C1 segment of cervical spinal cord (tissue), 14 donors: Measurements from ENCODE around the gene SPDYE16.
"Not testable (repeated sequence)": the region's sequence is repeated elsewhere in the genome, so short reads cannot be mapped to it uniquely, and the experiment has no call there.

Experiments
- DNase-seq, 14 donors: peaks; one replicate each; lab custom pipeline; 2025; lab: John Stamatoyannopoulos, UW

The SPDYE16 gene, protein sequence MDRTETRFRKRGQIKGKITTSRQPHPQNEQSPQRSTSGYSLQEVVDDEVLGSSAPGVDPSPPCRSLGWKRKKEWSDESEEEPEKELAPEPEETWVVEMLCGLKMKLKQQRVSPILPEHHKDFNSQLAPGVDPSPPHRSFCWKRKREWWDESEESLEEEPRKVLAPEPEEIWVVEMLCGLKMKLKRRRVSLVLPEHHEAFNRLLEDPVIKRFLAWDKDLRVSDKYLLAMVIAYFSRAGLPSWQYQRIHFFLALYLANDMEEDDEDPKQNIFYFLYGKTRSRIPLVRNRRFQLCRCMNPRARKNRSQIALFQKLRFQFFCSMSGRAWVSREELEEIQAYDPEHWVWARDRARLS

DNA sequence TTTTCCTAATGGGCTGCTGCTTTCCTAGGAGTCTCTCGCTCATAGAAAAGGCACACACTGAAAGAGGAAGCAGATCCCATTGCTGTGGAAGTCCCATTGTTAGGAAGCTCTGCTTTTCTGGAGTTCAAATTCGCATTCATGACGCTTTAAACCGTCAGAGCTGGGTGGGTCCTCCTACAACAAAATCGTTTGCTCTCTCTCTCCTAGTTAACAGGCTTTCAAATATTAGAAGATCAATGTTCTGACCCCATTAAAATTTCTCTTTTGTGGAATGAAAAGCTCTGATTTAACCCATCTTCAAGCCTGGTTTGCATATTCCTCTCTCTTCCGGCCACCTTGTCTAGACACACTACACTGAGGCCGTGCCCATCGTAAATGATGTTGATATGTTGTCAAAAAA lies at the start of gene SPDYE16:
TSS of gene SPDYE16 (minus strand) at position 101 of the 400 bp plus-strand sequence. CDS start 1,838 bp downstream, outside the sequence.
- DNase-seq = not testable (repeated sequence)

DNA sequence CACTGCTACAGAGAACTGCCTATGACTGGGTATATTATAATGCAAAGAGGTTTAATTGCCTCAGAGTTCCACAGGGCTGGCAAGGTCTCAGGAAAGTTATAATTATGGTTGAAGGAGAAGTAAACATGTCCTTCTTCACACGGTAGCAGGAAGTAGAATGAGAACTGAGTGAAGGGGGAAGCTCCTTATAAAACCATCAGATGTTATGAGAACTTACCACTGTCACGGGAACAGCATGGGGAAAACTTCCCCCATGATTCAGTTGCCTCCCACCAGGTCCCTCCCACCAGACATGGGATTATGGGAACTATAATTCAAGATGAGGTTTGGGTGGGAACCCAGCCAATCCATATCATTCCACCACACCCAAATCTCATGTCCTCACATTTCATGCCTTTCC lies 49.6 kb upstream of the SPDYE16 start:
- DNase-seq = not testable (repeated sequence)

DNA sequence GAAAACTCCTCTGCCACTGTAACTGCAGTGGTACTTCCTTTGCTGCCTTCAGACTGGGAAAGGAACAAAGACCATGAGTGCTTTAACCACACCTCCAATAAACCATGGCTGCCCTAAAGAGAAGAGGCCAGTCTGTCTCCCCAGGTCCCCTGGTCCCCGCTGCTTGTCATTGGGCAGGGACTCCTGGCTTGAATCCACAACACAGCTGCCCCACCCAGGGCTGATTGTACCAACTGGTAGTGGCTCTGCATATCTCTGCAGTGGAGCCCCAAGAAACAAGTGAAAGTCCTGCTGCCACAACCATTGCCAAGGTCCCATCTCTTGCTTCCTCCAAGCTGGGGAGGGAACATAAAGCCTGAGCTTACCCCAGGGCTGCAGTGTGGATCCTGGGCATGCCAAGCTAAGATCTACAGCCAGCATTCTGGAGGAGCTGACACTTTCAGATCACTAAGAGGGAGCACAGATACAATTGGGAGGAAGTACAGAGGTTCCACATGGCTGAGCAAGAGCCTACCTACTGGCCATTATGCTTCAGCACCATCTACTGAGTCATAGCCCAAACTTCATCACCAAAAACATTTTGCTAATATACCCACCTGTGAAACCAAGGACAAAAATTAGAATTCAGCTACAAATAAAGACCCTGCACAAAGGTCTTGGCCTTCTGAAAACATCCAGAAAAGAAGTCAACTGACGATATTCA lies 48.7 kb upstream of the SPDYE16 start:
- not testable (repeated sequence) for DNase-seq

DNA sequence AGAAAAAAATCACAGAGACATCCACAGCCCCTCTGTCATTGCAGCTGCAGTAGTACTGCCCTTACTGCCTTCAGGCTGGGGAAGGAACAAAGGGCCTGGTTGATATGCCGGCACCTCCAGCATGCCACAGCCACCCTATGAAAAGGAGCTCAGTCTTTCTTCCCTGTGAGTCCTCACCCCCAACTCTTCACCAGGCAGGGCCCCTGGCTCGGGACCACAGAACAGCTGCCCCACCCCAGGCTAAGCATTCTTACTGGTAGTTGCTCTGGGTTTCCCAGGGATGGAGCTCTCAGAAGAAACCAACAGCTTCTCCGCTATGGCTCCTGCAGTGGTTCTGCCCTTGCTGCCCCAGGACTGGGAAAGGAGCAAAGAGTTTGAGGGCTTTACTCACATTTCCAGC lies 47.9 kb upstream of the SPDYE16 start:
- DNase-seq = not testable (repeated sequence)

DNA sequence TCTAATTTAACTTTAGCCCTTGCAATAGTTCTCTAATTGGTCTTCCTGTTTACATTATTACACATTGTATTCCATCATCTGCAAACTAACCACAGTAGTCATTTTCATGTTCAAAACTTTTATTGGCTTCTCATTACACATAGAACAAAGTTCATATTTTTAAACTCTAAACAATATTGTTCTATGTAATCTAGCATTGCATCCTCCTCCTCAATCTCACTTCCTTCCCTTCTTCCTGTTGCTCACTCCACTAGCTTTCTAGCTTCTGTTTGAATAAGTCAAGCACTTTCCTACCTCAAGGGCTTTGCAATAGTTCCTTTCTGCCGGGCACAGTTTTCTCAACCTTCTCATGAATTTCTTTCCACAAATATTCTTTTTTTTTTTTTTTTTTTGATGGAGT lies 45.5 kb upstream of the SPDYE16 start:
- DNase-seq = not testable (repeated sequence)

DNA sequence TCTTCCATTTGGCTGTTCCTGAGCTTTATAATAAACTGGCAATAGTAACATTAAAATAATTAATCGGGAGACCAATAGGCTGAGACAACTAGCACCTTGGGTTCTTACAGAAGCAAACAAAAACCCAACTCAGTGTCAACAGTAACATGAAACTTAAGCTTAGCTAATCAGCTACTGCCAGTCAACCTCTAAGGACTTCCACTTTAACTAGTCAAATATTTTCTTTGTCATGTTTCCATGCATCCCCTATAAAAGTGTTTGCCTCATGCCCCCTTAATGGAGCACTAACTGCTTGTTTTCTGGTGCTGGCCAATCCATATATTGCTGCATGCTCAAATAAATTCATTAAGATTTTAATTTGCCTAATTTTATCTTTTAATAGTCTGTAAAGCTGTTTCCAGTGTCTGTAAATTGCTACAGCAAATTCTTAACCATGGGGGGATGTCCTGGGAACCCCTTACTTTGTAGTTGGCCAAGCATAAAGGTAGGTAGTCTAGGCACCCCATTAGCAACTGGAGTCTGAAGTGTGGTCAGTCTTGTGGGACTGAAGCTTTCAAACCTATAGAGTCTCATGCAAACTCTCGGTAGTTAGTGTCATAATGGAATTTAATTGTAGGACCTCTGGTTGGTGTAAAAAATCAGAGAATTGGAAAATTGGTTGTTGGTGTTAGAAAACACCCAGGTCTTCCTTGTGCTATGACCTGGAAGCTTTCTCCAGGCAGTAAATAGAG lies 43.7 kb upstream of the SPDYE16 start:
- DNase-seq = not testable (repeated sequence)

DNA sequence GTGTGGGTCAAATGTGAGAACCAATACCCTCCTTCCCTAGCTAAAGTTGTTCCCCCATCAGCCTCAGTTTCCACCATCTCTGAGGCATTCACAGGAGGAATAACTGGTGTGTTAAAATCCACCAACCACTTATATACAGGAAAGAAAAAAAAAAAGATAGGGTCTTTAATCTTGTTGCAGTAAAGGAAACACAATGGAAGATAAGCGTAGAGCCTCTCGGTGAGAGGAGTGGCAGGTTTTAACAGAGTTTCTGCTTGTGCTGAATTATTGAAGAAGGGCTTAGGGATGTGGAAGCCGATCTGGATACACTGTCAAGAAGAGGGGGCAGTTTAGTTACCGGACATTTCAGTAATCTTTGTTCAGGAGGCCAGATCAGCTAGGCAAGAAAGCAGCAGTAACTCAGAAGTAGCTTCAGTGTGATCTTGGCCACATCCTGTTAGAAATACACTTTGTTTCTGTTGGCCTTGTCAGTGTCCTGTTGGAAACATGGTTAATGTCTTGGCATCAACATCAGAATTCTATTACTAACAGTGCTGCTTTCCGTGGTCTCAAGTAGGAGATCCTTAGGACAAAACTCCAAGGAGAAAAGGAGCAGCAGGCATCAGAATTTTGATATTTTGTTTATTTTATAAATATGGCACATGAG lies 40.7 kb upstream of the SPDYE16 start:
- not testable (repeated sequence) for DNase-seq

DNA sequence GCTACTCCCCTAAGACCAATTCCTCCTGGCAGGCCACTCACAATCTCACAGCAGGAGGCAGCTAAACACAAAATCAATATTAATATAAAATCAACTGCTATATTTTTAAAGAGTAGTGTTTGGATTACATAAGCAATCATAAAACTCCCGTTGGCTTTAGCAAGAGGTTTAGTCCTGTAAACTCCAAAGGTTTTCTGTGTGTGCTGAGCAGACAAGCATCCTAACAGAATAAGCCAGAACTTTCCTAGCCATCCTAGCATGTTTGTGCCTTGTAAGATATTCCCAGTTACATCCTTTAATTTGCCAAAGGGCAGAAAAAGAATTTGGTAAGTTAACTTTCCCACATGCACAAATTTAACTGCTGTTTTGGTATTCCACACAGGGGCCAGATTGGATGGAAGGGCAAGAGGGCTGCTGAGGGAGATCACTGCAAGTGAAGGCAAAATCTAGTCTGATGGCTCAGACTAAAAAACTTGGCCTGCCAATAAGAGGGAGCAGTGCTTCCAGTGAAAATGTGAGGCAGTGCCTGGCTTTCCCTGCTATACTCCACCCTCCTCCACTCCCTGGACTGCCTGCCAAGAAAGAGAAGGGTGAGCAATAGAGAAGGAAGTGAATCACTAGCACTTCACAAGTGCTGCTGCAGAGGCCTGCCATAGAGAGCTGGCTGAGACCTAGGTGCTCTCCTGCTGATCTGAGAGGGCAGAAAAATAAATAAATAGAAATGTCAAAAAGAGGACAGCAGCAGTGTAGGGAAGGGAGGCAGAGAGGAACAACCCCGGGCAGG lies 39.9 kb upstream of the SPDYE16 start:
- DNase-seq = peak in 6 of 14 donors; percentile 11 to 58 (median 28)

DNA sequence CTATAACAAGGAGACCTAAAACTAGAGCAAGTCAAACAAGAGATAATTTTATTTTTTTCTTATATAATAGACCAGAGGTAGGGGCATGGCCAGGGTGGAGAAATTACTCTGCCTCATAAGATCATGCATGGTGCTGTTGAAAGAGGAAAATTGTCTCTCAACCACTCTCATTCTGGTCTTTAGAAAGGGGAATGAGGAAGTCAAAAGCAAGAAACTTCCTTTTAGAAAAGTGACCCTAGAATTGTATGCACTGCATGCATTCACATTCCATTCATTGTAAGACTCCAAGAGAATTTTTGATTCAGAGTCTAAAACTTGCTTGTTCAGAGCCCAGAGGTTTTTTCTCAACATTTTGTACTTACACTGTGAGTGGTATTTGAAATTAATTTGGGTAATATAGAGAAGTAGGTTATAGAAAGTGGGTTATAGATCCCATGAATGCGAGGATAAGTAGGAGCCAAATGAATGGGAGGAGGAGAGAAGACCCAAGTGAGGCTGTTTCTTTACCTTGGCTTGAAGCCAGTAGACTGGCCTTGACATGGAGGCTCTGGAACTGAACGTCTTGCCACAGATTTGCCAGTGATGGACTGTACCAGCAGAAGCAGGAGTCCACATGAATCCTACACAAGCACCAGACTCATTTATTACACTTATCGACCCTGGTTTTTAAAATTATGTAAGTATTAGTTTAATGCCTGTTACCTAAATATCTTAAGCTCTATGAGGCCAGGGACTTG lies 33.0 kb upstream of the SPDYE16 start:
- DNase-seq = not testable (repeated sequence)

DNA sequence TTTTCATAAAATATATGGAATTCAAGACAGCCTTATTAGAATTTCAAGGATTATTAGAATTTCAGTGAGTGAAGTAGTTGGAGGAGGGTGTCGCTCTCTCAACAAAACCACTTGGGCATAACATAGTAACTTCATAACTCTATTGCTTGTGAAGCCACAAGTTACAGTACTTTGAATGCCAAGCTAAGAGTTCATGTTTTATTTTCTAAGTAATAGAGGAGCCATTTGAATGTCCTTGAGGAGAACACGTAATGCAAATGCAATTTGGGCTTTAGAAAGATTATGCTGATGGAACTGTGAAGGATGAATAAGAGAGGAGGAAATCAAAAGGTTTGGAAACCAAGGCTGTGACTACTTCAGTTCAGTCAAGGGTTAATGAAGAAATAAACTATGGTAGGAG lies 32.3 kb upstream of the SPDYE16 start:
- not testable (repeated sequence) for DNase-seq

DNA sequence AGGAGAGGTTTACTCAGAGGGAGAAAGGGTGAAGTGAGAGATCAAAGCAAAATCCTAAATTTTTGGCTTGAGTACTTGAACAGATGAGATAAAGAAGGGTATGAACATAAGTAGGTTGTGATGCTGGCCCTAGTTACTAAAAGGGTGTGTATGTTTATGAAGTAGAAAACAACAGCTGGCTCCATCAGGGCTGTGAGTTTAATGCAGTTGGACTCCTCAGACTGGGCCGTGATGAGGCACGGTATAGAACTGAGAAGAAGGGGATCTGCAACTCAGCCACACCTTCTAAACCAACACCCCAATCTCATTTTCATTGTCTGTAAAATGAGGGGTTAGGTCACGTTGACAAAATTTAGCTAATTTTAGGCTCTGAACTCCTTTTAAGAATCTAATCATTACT lies 29.2 kb upstream of the SPDYE16 start:
- not testable (repeated sequence) for DNase-seq

DNA sequence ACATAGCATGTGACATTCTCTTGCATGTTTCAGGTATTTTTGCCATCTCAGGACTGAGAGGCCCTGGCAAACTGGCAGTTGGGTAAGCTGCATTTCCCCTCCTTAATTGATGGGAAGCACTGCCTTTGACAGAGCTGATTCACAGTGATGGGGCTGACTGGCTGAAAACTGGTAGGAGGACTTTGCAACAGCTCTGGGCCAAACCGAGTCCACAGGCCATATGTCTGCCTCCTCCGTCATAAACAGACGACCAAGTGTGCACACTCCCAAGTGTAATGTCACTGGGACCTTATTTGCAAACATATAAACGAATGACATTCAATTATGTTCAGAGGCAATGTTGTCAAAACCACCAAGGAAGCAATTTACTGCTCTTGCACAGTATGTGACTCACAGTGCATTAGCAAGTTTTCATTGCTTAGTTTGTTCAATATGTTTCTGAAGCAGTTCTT lies 27.3 kb upstream of the SPDYE16 start:
- not testable (repeated sequence) for DNase-seq

DNA sequence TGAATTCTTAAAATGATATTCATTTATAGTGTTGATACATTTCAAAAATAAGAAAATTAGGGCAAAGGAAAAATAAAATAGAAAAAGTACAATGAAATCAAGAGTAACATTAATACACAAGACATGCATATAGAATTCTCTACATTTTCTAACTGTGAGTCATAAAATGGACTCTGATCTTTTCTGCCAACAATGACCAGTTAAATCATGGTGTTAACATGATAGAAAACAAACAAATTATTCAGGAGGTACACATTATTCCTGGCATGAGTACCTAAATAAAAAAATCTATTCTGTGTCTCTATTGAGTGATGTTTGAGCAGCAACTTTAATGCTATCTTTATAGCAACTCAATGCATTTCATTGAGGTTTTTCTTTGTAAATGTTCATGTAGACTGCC lies 25.6 kb upstream of the SPDYE16 start:
- DNase-seq = not testable (repeated sequence)

DNA sequence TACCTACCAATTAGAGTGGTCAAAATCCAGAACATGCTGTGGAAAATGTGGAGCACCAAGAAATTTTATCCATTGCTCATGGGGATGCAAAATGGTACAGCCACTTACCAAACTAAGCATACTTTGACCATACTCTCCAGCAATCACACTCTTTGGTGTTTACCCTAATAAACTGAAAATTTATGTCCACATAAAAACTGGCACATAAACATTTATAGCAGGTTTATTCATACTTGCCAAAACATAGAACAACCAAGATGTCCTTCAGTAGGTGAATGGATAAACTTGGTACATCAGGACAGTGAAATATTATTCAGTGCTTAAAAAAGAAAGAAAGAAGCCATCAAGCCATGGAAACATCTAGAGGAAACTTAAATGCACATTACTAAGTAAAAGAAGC lies 24.7 kb upstream of the SPDYE16 start:
- DNase-seq = not testable (repeated sequence)

DNA sequence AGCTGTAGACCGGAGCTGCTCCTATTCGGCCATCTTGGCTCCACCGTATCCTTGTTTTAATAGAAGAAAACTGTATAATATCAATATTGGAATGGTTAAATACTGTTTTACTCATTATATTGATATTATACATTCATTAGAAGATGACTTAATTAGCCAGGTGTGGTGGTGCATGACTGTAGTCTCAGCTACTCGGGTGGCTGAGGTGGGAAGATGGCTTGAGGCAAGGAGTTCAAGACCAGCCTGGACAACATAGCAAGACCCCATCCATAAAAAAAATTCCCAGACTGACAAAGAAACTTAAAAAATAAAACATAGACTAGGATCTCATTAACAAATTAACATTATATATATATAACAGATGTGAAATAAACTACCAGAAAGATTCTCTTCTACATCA lies 24.2 kb upstream of the SPDYE16 start:
- not testable (repeated sequence) for DNase-seq

DNA sequence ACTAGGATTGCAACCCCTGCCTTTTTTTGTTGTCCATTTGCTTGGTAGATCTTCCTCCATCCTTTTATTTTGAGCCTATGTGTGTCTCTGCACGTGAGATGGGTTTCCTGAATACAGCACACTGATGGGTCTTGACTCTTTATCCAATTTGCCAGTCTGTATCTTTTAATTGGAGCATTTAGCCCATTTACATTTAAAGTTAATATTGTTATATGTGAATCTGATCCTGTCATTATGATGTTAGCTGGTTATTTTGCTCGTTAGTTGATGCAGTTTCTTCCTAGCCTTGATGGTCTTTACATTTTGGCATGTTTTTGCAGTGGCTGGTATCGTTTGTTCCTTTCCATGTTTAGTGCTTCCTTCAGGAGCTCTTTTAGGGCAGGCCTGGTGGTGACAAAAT lies 21.9 kb upstream of the SPDYE16 start:
- not testable (repeated sequence) for DNase-seq

DNA sequence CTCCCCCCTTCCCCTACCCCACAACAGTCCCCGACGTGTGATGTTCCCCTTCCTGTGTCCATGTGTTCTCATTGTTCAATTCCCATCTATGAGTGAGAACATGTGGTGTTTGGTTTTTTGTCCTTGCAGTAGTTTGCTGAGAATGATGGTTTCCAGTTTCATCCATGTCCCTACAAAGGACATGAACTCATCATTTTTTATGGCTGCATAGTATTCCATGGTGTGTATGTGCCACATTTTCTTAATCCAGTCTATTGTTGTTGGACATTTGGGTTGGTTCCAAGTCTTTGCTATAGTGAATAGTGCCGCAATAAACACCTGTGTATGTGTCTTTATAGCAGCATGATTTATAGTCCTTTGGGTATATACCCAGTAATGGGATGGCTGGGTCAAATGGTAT lies 18.2 kb upstream of the SPDYE16 start:
- not testable (repeated sequence) for DNase-seq

DNA sequence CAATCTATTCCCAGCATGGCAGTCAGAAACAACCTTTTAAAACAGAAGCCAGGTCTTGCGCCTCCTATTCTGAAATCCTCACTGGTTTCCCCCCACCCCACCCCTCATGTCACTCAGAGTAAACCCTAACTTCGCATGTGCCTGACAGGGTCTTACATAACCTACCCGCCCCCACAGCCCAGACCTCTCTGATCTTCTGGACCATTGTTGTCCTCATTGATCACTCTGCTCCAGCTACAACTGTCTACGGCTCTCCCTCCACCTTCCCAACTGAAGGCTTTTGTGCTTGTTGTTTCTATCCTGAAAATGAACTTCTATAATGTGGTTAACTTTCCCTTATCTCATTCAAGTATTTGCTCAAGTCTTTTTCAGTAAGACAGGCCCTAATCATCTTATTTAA lies 17.1 kb upstream of the SPDYE16 start:
- not testable (repeated sequence) for DNase-seq

DNA sequence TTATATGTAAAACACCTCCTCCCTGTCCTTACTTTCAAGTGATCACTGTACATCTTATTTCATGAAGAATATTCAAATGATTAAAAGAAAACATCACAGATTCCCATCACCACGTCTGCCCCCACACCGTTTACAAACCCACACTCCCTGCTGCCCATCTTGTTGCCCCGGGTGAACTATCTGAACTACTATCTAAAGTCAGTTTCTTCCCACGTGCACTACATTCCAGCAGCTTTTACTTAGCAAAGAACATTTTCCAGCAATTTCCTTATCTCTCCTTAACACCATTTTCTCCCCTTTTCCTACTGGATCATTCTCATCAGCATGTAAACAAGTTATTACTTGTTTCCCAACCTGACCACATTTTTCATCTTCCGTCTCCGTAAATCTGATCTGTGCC lies 16.6 kb upstream of the SPDYE16 start:
- not testable (repeated sequence) for DNase-seq

DNA sequence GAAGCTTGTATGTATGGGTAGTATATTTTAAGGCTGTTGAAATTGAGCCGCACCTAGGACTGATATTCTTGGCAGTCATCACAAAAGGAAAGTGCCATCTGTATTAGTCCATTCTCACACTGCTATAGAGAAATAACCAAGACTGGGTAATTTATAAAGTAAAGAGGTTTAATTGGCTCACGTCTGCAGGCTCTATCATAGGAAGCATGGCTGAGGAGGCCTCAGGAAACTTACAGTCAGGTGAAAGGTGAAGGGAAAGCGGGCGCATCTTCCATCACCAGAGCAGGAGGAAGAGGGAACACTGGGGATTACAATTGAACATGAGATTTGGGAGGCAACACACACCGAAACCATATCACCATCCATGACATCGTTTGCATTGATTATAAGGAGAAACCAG lies 8.9 kb upstream of the SPDYE16 start:
- not testable (repeated sequence) for DNase-seq
